NCI-H2196 treated with DMSO at 0.1 percent for 48 hours (cell line): Measurements from ENCODE around the gene RNF10.
A peak's percentile ranks its signal among the peaks of the same experiment; 100 is the strongest.
"Not testable (repeated sequence)": the region's sequence is repeated elsewhere in the genome, so short reads cannot be mapped to it uniquely, and the experiment has no call there.

Source experiments
- DNase-seq: peaks from one replicate; lab custom pipeline; 2025; ENCODE audit not compliant: unreplicated experiment; lab: John Stamatoyannopoulos, UW

RNF10 gene

DNA sequence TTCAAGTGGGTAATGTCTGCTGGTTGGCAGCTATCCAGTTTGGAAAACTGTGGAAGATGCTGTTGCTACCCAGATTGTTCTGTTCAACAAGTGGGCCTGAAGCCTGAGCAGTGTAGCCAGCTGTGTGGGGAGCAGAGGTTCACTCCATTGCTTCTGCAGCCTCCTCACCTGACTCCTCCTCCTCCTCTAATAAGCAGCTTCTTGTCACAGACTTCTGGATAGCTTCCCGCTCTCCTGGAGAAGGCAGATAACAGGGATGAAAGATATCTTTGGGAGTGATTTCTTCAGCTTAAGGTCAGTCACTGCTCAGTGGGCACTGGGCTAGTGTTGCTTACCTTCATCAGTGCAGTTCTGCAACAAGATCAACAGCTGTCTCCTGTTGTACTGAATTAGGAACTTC is 45.0 kb downstream of the RNF10 start:
- no peak for DNase-seq

- peak; percentile 98 for DNase-seq
Observed at GRCh38 chr12:120580787-120581723, 46.9 kb downstream of the RNF10 start, which contains the start of gene POP5. Gene POP5, minus strand, starts transcription at chr12:120581402. Its CDS starts 40 bp downstream, at chr12:120581362.

- no peak for DNase-seq
Observed at GRCh38 chr12:120581998-120582397, 47.8 kb downstream of the RNF10 start.

- peak; percentile 38 for DNase-seq
Observed at GRCh38 chr12:120583478-120584030, 49.4 kb downstream of the RNF10 start.

- DNase-seq: no peak
Observed at GRCh38 chr12:120584343-120585149, 50.4 kb downstream of the RNF10 start.

DNA sequence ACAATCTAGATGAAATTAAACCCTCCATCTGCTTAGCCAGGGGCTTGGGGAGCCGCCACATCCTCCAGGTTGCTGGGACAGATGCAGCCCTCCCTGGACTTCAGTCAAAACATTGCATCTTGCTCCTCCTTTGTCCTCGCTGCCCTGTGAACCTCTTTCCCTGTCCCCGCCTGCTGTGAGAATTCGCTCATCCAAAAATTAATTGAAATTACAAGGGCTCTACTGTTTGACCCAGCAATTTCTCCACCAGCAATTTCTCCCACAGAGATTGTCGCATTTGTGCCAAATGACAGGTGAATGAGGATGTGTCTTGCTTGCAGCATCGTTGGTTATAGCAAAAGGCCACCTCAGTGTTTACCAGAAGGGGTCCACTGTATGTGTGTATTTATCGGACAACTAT is 52.0 kb downstream of the RNF10 start:
- DNase-seq: no peak

- DNase-seq: no peak
Observed at GRCh38 chr12:120586860-120587259, 52.7 kb downstream of the RNF10 start.

DNA sequence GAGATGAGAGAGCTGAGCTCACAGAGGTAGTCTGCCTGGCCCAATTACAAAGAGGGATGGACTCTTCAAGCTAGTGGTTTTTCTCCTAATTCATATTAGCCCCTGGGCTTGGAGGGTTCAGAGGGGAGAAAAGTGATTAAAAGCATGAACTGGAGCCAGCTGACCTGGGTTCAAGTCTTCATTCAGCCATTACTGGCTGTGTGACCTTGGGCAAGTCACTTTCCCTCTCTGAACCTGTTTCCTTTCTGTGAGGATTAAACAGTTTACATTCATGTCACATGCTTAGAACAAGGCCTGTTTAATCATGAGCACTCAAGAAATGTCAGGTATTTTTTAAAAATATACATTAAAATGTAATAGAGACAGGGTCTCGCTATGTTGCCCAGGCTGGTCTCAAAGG is 54.2 kb downstream of the RNF10 start:
- DNase-seq: no peak

GRCh38 chr12:120588948-120589930 is 55.1 kb downstream of the RNF10 start:
- no peak for DNase-seq

GRCh38 chr12:120590741-120591407 is 56.7 kb downstream of the RNF10 start:
- no peak for DNase-seq

DNA sequence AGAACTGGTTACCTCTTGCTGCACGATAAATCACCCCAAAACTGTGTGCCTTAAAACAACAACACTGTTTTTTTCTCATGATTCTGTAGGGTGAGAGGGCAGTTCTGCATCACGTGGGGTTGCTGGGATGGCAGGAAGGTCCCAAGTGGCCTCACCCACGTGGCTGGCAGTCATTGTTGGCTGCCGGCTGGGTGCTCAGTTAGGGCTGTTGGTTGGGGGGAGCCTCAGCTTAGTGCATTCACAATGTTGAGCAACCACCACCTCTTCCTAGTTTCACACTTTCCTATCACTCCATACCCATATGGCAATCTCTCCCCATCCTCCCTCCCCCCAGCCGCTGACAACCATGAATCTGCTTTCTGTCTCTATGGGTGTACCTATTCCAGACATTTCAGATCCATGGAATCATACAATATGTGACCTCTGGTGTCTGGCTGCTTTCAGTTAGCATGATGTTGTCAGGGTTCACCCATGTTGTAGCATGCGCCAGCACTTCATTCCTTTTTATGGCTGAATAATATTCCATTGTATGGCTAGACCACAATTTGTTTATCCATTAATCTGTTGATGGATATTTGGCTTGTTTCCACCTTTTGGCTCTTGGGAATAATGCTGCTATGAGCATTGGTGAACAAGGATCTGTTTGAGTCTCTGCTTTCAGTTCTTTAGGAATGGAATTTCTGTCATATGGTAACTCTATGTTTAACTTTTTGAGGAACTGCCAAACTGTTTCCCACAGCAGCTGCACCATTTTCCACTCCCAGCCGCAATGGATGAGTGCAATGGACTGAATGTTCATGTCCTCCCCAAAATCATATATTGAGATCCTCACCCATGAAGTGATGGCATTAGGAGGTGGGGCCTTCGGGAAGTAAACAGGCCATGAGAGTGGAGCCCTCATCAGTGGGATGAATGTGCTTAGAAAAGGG is 58.2 kb downstream of the RNF10 start:
- no peak for DNase-seq

DNA sequence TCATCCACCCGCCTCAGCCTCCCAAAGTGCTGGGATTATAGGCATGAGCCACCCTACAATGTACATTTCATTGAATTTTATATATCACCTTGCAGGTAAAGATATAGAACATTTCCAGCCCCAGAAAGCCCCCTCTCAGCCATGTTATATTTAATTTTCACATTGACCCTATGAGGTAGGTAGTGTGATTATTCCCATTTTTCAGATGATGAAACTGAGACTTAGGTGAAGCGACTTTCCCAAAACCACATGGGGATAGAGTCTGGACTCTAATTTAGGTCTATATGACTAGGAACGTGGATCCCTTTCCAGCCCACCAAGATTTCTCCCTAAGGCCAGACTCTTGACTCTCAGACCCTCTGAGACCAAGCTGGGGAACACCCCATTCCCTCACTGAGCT is 62.7 kb downstream of the RNF10 start:
- no peak for DNase-seq

GRCh38 chr12:120597861-120598260 is 63.7 kb downstream of the RNF10 start:
- no peak for DNase-seq

GRCh38 chr12:120598674-120599463 is 64.7 kb downstream of the RNF10 start:
- no peak for DNase-seq

DNA sequence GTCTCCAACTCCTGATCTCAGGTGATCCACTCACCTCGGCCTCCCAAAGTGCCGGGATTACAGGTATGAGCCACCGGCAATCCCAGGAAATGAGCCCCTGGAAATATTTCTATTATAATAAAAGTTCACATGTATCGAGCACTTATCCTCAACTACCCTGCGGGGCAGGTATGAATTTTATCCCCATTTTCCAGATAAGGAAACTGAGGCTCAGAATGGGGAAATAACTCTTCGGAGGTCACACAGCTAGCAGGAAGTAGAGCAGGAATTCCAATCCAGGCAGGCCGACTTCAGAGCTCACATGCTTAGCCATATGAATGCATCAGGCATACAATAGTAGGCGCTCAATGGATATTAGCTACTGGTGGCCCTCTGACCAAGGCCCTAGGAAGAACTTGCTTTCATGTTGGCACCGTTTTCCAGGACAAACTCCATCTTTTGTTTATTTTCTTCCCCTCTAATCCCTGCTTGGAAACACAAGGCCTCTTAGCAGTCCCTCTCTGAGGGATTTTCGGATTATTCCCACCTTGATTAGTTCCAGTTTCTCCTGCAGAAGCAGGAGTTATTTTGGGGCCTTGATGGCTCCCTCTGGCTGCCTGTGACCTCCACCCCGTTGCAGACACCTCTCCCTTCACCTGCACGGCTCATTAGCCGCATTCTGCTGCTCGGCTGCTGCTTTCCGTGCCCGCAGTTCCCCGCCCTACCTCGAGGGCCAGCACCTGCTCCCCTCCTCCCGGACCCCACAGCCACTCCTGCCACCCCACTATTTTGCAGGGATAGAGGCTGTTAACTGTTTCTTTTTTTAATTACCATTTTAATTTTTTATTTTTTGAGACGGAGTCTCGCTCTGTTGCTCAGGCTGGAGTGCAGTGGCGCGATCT is 65.8 kb downstream of the RNF10 start:
- no peak for DNase-seq

GRCh38 chr12:120602416-120602815 is 68.3 kb downstream of the RNF10 start:
- DNase-seq: not testable (repeated sequence)

DNA sequence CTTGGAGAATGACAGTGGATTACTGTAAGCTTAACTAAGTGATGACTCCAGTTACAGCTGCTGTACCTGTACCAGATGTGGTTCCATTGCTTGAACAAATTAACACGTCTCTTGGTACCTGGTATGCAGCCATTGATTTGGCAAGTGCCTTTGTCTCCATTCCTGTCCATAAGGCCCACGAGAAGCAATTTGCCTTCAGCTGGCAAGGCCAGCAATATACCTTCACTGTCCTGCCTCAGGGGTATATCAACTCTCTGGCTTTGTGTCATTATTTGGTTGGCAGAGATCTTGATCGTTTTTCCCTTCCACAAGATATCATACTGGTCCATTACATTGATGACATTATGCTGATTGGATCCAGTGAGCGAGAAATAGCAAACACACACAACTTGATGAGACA is 76.4 kb downstream of the RNF10 start:
- no peak for DNase-seq
